GM19238 (cell line): ENCODE measurements around the gene PBX3.

ENCODE experiments used
- DNase-seq: peaks from one replicate; pipeline ENCODE4 v3.0.0; 2011; ENCODE audit warnings: low spot score; ENCODE audit not compliant: insufficient read length

Gene PBX3

DNA sequence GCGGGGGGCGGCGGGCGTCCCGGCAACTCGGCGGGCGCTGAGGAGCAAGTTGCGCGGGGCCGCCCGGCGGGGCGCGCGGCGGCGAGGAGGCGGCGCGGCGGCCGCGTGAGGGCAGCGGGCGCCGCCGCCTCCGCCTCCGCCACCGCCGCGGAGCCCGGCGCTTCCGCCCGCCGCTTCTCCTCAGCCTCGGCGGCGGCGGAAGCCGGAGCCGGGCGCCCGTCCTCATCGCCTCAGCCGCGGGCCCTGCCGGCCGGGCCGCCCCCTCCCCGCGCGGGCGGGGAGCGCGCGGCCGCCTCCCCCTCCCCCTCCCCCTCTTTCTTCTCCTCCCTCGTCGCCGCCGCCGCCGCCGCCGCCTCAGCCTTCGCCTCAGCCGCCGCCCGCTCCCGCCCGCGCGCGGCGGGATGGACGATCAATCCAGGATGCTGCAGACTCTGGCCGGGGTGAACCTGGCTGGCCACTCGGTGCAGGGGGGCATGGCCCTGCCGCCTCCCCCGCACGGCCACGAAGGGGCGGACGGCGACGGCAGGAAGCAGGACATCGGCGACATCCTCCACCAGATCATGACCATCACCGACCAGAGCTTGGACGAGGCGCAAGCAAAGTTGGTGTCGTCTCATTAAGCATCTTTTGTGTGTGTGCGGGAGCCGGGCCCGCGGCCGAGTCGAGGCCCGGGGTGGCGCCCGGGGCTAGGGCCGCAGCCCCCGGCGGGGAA lies at the start of gene PBX3:
Gene PBX3, plus strand, starts transcription at position 321 of the 712 bp plus-strand sequence.
- DNase-seq, result peak; percentile 60

GRCh38 chr9:125699870-125700269 lies 47.3 kb upstream of the PBX3 start:
- DNase-seq, result no peak

GRCh38 chr9:125700791-125701190 lies 46.4 kb upstream of the PBX3 start:
- DNase-seq, result peak; percentile 43

- no peak for DNase-seq
Observed at GRCh38 chr9:125701351-125701750, 45.8 kb upstream of the PBX3 start.

- DNase-seq, result no peak
Observed at GRCh38 chr9:125703662-125704061, 43.5 kb upstream of the PBX3 start.

- no peak for DNase-seq
Observed at GRCh38 chr9:125705893-125706292, 41.3 kb upstream of the PBX3 start.

DNA sequence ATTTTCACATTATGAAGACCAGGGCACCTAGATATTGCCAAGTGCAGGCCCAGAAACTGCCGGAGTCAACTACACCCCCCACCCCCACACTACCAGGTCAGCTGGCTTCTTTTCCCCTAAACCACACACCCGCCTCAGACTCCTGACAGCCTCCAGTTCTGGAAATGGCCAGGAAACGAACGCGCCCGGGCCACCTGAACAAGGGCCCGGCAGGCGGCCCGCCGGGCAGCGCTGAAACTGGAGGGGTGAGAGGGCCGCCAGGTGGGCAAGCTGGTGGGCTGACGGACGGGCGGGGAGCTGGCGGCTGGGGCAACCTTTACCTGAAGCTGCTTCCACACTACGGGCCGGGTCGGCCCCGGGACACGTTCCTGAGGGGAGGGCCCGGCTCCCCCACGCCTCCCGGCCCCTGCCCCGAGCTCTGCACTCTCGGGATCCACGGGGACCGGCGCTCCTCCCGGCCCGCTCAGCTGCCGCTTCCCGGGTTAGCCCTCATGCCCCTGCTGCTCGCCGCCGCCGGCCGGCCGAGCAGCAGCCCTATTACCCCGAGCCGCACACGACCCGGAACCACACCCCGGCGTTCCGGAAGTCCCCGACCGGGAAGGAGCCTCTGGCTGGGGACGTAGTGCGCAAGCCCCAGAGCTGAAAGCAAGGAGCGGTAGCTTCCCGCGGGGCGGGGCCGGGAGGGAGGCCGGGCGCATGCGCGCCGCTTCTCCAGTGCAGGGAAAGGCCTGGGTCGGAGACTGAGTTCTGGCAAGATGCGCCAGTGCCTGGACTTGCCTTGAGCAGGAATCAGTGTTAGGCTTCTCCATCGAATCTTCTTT lies 40.3 kb upstream of the PBX3 start, which contains the start of gene MAPKAP1:
Gene MAPKAP1, minus strand, starts transcription at position 558 of the 821 bp plus-strand sequence. CDS start 34,634 bp downstream, outside the sequence.
- peak; percentile 93 for DNase-seq

GRCh38 chr9:125707472-125707804 lies 39.7 kb upstream of the PBX3 start:
- DNase-seq, result no peak

- DNase-seq, result no peak
Observed at GRCh38 chr9:125726456-125727132, 20.6 kb upstream of the PBX3 start.

DNA sequence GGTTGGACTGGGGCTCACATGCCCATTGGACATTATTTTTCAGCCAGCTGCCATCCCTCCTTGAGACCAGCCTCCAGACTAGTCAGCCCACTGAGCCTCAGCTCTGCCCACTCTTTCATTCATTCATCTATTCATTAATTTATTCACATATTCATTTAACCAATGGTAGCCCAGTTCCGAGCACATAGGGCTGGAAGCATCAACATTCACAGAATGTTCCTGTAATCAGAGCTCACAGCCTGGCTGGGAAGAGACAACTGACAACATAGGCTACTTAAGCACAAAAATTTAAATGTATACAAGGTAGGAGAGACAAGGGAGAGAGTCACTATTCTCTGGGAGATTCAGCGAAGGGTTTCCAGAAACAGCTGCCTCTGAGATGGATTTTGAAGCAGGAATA lies 17.0 kb upstream of the PBX3 start:
- DNase-seq, result no peak

GRCh38 chr9:125732562-125732961 lies 14.6 kb upstream of the PBX3 start:
- DNase-seq, result no peak

DNA sequence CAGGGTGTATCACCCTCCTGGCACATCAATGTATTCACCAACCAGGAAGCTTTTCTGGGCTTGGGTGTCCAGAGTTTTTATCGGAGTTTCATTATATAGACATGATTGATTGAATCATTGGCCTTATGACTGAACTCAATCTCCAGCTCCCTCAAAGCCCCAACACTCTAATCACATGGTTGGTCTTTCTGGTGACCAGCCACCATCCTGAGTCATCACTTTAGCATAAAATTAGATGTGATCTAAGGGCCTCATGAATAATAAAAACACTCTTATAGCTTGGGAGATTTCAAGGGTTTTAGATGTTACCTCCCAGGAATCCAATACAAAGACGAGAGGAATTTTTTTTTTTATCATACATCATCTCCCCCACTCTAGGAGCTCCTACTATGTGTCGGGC lies 7.7 kb upstream of the PBX3 start:
- DNase-seq, result no peak

DNA sequence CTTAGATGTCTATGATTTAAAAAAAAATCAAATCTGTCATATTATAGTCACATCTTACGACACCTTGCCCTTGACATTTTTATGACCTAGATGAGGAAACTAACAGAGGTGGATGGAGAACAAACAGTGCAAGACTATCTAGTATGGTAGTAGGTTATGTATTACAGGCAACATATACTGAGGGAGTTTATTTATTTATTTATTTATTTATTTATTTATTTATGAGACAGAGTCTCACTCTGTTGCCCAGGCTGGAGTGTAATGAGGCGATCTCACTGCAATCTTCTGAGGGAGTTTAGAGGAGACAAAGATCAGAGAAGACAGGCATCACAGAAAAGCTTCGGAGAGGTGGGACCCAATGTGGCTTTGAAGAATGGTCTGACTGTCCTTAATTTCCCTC lies 4.5 kb upstream of the PBX3 start:
- DNase-seq, result no peak

DNA sequence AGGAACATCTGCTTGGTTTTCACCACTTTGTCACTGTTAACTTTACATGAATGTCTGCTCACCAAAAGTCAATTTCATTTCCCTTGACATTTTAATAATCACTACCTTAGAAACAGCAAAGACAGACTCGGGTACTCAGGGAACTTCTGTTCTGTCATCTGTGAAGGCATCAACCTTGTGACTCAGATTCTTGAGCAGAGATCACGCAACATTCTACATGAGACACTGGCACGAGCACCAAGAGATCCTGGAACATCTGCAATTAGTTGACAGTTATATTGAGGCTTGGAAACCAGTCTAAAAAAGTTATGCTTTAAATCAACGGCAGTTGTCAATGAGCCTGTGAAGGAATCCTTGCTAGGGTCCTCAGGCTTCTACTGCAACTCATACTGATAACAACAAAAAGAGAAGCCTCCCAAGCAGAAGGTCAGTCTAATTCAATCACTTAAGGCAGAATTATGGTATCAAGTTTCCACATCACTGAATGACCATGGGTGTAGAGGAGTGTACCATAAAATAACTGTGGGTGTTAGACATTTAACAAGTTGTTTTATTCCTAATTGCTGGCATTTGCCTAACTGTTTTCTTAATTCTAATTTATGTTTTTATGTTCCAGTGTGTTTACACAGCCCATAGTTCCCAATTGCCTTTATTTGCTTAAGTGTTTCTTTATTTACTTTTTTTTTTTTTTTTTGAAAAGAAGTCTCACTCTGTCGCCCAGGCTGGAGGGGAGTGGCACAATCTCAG lies 3.3 kb upstream of the PBX3 start:
- no peak for DNase-seq

DNA sequence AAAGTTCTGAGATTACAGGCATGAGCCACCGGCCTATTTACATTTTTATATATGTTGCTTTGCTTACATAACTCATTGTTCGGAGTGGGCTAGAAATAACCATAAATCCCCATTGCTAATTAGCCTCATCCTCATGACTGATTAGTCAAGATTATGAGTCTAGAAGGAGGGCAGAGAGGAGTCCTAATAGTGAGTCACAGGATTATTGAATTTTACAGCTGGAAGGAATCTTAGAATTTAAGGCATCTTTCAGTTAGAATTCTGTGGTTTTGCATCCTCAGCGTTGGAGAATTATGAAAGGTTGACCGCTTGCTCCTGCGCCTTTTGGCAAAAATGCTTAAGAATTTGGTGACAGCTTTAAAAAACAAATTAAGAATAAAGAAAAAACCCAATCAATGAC lies 2.6 kb upstream of the PBX3 start:
- no peak for DNase-seq

- DNase-seq, result no peak
Observed at GRCh38 chr9:125745018-125745417, 2.2 kb upstream of the PBX3 start.

DNA sequence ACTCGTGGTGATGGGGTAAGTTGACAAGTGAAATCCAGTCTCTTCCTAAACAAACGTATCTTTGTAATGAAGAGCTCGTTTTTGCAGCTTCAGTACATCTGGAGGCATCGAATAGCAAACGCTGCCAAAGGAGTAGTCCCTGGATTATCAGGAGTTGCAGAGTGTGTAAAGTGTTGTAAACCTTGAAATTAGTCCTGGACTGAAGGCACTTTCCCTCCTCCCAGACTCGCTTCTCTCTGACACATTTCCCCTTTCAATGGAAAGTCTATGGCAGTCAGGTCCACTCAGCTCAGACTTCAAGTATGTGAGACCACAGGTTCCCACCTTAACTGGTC lies 1.5 kb upstream of the PBX3 start:
- DNase-seq, result no peak

- DNase-seq, result peak; percentile 91
Observed at GRCh38 chr9:125746017-125746773, 978 bp upstream of the PBX3 start.

DNA sequence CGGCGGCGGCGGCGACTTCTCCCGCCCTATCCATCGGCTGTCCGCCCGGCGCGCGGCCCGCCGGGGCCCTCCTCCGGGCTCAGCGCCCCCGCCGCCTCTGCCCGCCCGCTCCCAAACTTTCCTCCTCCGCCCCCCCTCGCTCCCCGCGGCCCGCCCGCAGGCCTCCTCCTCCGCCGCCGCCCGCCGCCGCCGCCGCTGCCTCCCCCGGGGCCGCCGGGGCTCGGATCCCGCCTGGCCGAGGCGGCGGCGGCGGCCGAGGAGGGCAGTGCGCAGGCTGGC lies 460 bp upstream of the PBX3 start:
- DNase-seq, result no peak

GRCh38 chr9:125747765-125748445 lies 732 bp downstream of the PBX3 start:
- DNase-seq, result peak; percentile 26
